Activated CD4-positive, alpha-beta T cell treated with anti-CD3 and anti-CD28 coated beads, Interleukin-2, amount 50 U/mL, for 1 hour (primary cell): ENCODE results near the gene TRIO.

Experiments
- DNase-seq: peaks from one replicate; pipeline ENCODE4 v3.0.0-alpha.2; 2020

Gene TRIO

DNA sequence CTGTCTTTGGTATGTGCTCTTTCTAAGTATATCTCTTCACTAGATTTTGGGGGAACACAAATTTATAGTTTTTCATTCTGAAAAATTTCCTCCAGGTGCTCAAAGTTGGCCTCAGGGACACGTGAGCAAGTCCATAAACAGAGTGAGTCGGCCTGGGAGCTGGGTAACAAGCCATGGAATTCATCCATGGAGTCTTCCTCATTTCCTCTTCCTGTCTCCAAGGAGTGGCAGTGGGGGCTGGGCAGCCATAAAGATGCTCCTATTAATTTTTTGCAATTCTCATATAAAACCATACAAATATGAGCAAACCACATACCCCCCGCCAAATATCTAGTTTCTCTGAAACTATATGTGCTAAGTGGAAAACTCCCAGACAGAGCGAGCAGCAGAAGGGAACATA is 301.9 kb downstream of the TRIO start:
- no peak for DNase-seq

DNA sequence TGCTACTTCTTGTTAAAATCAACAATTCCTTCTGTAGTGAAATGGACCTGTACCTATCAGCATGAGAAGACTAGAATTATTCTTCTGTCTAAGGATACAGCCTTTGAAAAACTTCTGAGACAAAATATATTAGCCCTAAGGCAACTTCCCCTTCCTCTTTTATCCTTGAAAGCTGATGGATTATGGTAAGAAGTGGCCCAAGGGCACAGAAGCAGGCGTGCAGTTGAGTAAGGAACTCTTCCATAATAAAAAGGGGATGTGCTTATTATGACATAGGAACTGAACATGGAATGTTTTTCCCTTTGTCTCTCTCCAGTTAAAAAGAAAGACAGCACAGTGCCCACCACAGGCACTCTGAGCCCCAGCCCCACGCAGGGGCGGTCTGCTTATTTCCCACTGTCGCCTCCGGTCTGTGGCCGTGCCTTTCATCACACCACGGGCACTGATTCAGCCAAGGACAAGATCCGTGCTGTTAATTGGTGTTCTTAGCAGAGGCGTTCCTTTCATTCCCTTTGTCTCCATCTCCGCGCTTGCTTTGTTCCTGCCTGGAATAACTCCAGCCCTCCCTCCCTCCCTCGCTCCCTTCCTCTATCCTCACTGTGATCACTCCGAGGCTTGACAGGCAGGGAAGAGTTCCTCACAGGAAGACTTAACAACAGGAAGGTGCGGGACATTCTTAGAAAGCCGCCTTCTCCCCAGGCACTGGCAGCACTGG is 302.6 kb downstream of the TRIO start:
- no peak for DNase-seq

DNA sequence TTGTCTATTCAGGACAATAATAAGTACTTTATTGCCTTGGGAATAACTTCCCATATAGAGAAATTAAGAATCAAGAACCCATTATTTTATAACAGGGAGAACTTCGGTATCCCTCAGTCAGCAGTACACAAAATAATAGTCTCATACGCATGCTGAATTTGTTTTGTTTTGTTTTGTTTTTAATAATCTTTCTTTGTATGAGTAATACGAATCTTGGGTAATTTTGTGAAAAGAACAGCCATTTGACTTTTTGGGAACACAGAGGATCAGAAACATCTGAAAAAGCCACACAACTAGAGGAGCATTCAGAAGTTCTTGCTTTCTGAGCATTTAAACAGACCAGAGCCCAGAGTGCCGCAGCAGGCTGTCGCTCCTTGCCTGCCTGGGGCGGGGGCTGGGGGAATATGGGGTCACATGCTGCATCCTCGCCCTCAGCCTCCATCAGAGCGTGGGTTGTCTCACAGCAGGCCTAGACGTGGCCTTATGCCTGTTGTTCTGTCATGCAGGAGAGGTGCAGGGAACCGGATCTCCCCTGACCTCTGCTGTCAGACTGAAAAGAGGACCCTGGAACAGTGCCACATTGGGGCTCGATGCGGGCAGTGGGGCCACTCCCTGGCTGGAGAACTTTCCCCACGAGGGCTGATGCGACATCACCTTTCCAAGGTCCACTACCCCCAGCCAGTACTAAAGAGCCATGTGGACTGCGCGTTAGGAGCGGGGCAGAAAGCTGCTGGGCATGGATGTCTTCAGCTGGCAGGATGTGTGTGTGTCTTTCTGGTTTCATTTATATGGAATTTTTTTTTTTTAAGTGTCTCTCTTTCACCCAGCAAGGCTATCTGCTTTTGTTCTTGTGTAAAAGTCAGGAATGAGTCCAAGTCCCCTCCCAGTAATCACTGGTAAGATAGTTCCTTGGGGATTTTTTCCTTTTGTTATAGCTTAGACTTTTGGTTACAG is 305.1 kb downstream of the TRIO start:
- no peak for DNase-seq

DNA sequence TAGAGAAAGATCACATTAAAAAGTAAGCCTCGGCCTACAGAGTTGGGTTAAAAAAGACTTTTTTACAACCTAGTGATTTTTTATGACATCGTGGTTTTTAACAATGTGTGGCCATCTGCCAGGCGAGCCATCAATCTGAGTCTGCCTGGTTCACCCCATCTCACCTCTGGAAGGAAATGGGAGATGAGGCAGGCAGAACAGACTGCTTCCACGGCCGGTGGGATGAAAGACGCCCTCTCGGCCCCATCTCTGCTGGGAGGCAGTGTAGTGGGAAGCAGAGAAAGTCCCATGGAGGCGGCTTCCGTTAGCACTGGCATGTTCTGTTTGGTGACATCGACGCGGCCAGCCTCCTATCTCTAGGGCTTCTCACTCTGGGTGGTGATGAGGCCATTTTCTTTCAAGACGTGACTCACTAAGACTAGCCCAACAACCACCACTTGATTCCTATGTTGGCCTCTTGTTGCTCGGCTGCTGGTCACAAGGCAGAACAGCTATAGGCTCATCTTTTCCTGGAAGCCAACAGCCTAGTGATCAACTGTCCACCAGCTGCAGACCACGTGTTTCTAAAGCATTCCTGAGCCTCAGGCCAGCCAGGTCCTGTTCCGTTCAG is 306.0 kb downstream of the TRIO start:
- DNase-seq: no peak

DNA sequence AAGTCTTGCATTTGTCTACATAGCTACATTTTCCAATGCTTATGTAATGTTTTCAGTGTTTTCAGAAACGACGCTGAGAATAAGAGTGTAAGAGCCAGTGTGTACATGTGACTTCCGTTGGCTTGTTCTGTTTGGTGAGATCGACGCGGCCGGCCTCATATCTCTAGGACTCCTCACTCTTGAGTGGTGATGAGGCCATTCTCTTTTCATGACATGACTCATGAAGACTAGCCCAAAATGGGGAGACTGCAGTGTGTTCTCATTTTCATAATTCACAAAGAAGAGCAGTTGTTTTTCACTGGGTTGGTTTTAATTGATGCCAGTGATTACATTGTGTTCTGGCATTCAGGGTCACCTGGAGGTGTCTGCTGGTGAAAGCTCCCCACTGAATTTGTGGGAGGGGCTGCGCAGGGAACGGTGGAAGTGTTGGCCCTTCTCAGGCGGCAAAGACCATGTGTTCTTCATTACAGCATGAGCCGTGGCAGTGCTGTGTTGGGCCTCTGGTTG is 306.9 kb downstream of the TRIO start:
- DNase-seq: no peak

DNA sequence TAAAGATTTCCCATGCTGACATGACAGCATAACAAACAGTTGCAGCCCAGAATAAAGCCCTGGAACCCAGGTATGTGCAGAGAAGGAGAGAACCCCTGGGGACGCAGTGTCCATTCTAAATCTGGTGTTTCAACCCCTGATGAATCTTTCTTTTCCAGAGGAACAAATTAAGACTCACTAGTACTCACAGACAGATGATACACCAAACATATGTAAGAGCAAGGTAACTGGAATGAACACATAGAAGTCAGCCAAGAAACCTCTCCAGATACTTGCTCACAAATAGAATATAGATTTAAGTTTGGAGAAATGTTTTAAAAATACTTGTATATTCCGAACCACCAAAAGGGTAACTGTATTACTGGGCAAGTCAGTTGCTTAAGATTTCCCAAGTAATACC is 307.6 kb downstream of the TRIO start:
- DNase-seq: no peak

DNA sequence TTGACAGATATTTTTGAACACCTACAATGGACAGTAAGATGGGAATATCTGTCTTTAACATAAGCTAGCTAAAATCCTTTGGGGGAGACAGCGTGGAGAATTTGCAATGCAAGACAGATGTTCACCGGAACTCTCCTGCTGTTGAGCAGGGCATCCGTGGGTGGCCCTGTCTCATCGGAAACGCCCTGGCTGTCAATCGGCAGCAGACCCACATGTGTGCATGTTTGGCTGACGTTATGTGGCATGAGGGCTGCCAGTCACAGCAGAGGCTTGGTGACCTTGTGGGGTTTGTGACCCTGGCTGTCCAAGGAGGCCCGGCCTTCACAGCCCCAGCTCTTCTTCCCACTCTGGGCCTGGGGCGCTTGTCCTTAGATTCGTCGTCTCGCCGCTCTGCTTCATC is 308.7 kb downstream of the TRIO start:
- no peak for DNase-seq

DNA sequence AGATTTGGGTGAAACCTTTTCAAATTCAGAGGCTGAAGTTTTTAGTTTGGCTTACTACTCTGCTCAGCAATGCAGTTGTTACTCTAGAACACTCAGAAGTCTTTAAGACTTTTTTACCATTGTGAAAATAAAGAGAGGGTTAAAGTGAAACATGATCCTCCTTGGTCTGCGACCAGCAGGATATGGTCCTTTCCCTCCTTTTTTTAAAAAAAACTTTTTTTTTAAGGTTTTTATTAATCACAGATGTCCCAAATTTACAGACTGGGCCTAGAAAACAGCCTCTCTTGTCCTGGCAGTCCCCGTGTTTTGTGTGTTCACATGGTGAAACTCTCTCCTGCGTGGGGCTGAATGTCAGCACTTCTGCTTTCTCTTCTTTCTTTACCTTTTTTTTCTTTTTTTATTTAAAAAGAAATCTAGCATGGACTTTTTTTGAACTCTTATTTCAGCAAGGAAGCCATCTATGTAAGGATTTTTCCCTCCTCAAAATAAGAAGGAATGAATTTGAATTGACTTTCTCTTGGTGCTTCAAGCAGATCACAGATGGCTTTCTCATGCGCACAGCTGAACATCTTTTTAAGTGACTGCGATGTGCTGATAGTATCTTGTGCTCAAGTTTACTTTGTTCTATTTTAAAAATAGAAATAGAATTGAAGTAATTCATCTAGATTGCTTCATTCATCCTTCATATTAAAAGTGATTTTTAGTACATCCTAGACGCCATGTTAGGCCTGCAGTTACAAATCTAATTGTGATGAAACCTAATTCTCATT is 309.7 kb downstream of the TRIO start:
- no peak for DNase-seq

DNA sequence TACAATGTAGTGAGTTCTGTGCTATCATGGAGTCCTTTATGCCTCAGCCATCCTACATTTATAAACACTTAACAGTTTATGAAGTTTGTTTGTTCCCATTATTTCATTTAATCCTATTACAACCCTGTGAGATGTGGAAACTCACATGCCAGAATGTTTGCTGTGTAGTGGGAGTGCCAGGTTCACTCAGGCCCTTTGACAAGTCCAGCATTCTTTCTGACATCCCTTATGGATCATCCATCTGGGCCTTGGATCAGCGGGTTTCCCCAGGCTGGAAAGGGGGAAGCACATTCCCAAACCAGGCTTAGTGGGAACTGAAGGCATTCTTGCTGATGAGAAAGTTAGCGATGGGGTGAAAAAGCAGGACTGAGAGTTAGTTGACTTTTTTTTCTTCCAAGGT is 310.3 kb downstream of the TRIO start:
- DNase-seq: no peak

DNA sequence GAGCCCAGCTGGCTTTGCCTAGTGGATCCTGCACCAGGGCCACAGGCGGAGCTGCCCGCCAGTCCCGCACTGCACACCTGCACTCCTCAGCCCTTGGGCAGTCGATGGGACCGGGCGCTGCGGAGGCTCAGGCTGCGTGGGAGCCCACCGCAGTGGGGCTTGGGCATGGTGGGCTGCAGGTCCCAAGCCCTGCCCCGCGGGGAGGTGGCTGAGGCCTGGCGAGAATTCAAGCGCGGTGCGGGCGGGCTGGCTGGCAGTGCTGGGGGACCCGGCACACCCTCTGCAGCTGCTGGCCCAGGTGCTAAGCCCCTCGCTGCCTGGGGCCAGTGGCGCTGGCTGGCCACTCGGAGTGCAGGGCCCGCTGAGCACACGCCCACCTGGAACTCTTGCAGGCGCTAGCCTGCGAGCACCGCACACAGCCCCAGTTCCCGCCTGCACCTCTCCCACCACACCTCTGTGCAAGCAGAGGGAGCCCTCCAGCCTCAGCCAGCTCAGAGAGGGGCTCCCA is 312.7 kb downstream of the TRIO start:
- no peak for DNase-seq

DNA sequence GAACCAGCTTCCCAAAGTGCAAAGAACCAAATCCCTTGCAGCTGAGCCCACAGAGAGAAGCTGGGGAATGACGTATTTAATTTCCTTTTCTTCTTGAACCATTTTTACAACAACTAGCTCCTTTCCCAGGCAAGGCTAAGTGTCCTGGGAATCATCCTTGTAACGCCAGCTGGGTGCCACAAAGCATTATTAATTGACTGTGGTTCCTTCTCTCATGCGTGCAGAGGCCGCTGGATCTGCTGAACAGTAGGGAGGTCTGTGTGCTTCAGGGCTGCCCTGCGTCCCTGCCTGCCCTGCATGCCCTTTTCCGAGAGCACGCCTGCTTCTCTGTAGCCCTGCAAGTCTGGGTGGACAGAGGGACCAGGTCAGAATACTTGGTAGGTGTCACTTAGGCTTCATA is 314.3 kb downstream of the TRIO start:
- no peak for DNase-seq

DNA sequence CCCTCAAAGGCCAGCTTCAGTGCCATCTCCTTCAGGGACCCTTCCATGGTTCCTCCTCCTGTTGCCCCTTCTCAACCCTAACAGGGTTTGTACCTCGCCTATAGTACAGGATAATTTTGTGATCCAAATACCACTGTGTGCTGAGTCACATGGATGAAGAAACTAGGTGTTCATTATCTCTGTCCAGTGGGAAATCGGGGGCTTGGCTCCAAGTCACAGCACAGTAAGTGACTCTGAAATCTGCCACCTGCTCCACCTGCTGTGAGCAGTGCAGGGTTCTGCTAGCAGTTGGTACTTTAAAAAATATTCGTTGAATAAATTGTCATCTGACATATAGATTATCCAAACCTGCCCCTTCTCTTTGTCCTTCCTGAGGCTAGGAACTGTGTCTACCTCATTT is 315.3 kb downstream of the TRIO start:
- no peak for DNase-seq

DNA sequence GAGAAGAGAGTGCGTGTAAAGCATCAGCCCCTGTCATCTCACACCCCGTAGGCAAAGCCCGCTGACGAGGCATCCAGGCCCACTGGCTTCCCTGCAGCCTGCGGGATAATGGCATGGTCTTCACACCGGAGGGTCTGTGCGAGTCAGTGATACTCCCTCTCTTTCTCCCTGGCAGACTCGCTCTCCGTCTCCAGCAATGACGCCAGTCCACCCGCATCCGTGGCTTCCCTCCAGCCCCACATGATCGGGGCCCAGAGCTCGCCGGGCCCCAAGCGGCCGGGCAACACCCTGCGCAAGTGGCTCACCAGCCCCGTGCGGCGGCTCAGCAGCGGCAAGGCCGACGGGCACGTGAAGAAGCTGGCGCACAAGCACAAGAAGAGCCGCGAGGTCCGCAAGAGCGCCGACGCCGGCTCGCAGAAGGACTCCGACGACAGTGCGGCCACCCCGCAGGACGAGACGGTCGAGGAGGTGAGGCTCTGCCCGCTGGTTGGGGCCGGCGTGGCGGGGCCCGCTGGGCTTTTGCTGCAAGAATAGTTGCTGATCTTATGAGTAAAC is 317.8 kb downstream of the TRIO start:
- DNase-seq: no peak

DNA sequence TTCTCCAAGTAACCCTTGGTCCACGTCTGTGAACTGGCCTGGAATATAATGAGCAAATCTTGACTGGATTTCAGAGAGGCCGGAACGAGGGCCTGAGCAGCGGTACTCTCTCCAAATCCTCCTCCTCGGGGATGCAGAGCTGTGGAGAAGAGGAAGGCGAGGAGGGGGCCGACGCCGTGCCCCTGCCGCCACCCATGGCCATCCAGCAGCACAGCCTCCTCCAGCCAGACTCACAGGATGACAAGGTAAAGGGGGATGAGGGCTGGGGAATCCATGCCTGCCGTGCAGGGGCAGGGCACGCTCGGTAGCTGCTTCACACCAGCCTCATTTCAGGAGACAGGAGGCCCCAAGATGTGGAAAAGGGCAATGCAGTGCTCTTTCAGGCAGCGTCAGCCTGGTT is 319.5 kb downstream of the TRIO start:
- DNase-seq: no peak

DNA sequence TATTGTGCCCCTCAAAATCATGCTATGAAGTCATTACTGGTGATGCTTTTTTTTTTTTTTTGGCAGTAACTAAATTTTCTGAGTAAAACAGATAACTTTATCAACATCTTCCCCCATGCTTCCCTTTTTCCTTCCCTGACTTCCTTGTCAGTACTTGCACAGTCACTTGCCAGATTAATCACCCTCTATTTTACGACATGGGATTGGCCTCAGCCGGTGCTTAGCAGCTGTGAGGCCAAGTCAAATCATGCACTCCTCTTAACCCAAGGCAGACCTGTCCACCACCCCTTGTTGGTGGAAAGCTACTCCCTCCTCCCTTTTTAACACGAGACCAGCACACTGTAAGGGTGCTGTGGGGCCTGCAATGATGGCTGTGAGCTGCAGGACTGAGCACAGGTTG is 320.5 kb downstream of the TRIO start:
- no peak for DNase-seq

DNA sequence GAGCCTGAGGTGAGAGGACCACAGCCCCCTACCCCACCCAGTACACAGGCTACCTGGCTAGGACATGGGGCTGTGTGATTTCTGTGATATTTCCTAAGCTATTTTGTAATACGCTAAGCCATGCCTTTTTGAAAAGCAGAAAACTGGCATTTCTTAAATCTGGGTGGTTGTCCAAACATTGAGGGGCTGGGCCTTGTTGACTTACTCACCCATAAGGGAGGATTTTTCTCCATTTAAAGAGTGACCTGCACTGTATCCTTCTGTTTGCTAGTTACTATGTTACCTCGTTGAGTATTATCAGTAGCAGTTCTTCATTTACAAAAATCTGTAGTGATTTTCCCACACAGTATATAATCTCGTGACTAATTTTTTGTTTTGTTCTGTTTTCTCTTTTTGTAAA is 321.0 kb downstream of the TRIO start:
- no peak for DNase-seq

DNA sequence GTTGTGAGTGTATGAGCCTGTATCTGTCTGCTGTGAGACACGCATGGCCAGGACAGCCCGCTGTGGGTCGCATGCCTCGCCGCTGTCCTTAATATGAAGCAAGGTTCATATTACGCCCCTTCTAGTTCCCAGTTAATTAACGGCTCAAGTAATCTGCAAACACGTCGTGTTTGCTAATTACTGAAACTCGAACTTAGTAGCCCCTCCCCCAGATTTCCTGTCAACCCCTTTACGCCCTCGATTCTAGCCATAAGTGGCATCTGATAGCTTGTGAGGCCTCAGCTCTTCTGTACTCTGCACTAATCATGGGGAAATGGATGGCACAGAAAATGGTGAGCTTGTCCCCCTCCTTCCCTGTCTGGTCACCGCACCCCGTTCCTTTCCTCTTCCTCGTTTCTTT is 321.5 kb downstream of the TRIO start:
- no peak for DNase-seq

DNA sequence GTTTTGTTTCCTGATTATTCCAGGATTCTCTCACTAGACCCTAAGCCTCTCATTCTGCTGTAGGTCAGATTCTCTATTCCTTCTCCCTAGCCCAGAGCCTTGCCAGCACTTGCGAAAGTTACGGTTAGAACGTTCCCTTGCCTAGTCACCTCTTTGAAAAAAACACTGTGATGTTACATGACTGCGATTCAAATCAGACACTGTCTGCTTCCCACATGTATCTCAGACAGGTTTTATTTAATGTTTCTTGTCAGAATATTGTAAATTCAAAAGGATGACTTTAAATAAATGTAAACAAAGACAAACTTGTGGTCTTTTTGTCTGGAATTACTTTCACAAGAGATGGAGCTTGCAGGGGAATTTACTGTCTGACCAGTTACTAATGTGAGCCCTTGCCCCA is 322.0 kb downstream of the TRIO start:
- DNase-seq: no peak

DNA sequence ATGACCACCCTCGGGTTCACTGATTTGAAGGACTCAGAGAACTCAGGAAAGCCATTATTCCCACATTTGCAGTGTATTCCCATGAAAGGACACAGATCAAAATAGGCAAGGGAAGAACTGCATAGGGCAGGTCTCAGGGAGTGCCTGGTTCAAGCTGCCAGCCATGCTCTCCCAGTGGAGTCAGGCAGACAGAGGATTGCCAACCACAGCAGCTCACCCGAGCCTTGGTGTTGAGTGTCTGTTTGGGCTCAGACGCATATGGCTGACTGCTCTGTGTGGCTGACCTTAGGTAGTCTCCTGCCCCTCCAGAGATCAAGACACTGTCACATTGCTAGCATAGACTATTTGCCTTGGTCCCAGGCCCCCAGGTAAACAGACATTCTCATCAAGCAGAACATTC is 322.6 kb downstream of the TRIO start:
- DNase-seq: no peak

DNA sequence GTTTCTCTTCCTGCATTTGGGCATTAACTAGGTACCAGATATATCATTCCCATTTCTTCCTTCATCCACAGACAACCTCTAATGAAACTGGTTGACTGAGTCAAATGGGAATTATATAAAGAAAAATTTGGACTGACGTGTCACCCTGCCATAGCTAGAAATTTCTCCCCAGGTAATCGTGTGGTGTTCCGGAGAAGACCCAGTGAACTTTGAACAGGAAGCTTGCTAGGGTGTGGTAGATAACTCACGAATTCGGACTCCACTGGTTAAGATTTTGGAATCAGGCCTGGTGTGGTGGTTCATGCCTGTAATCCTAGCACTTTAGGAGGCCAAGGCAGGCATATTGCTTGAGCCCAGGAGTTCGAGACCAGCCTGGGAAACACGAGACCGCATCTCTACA is 324.1 kb downstream of the TRIO start:
- no peak for DNase-seq

DNA sequence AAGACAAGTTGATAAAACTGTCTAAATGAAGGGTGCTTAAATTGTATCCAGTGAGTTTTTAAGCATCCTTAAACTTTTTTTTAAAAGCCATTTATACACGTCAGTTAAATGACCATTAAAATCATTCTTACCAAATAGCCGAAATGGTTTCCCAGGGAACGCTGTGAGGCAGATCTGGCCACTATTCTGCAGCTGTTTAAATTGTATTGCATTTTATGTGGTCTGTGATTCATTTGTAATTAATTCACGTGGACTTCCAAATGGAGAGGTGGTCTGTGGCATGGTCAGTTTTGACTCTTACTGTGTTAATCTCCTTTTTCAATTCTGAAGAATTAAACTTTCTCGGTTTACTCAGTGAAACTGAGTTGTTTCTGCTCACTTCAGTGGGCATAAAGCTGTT is 324.7 kb downstream of the TRIO start:
- DNase-seq: no peak
